KG1 (cell line): Measurements from ENCODE around the gene ZNF154.

Experiments used
- DNase-seq: peaks from one replicate; lab custom pipeline; 2025; lab: John Stamatoyannopoulos, UW

The ZNF154 gene

DNA sequence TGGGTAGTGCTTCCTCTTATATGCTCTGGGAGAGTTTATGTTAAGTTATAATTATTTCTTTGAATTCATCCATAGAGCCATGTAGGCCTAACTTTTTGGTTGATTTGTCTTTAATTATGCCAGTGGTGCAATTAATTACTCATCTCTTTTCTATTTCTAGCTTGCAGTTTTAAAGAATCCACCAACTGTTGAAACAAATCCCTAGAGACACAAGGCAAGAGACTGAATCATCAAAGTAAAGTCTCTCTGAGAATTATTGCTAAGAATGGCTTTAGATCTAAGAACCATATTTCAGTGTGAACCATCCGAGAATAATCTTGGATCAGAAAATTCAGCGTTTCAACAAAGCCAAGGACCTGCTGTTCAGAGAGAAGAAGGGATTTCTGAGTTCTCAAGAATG is 33.1 kb downstream of the ZNF154 start:
- DNase-seq, result no peak

DNA sequence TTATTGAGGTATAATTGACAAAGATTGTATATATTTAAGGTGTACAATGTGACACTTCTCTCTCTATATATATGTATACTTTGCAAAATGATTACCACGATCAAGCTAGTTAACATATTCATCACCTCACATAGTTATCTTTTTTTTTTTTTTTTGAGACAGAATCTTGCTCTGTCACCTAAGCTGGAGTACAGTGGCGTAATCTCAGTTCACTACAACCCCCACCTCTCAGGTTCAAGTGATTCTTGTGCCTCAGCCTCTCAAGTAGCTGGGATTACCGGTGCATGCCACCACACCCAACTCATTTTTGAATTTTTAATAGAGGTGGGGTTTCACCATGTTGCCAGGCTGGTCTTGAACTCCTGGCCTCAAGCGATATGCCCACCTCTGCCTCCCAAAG is 36.5 kb downstream of the ZNF154 start:
- DNase-seq, result no peak

DNA sequence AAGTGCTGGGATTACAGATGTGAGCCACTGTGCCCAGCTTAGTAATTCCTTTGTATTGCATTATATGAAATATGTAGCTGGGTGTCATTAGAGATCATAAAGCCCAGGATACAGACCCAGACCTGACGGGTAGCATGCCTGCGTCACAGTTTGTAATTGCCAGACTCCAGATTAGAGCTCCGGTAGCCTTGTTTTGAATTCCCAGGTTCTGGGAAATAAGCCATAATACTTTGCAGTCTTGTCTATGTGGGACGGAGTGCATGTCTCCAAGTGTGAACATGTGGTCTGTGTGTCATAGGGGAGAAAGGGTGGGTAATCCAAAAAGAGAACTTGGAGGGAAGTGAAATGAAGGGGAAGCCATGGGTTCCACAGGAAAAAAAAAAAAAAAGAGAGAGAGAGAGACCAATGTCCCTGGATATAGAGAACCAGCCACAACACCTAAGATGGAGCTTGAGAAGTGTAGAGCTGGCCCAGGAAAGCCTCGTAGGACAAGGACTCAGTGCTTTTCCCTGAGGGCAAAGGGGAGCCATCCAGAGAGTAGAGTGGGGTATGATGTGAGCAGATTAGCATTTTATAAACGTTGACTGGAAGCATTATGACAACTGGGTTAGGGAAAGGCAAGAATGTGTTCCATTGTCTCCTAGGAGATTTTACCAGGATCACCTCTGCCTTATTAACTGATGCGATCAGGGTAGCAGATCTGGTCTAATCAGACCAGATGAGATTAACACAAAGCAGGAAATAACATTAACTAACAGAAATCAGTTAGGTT is 37.7 kb downstream of the ZNF154 start:
- DNase-seq, result no peak

DNA sequence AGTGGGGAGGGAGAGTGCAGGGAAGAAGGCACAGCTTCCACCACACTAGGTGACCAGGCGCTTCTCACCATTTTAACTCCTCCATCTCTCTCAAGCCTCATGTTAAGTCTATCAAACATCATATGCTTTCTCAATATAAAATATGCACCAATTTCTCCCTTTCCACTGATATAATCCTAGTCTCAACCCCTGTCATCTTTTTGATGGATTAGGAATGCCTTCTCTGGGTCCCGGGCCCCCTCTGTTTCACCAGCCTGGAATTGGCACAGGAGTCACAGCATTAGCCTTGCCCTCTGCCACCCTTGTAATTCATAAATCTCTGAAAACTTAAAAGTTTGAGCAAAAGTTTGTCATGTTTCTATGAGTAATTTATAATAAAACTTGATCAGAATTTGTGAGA is 40.4 kb downstream of the ZNF154 start, which contains the start of gene ZSCAN4:
ZSCAN4 (plus strand) TSS at position 301 of the 400 bp plus-strand sequence. CDS start 7,211 bp downstream, outside the sequence.
- DNase-seq, result no peak

DNA sequence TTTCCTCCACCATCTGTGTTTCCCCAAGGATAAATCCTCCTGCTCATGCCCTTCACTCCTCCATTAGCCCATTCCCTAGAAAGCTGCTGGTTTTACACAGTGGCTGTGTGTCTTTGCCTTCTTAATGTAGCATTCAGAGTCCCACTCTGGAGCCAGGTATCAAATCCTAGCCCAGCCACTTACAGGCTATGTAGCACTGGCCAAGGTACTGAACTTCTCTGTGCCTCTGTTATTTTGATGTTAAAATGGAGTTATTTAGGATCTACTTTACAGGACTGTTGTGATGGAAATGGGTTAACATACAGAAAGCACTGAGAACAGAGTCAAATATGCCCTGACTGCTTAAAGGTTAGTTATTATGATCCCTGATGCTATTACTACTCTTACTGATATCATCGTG is 41.8 kb downstream of the ZNF154 start:
- DNase-seq, result no peak

DNA sequence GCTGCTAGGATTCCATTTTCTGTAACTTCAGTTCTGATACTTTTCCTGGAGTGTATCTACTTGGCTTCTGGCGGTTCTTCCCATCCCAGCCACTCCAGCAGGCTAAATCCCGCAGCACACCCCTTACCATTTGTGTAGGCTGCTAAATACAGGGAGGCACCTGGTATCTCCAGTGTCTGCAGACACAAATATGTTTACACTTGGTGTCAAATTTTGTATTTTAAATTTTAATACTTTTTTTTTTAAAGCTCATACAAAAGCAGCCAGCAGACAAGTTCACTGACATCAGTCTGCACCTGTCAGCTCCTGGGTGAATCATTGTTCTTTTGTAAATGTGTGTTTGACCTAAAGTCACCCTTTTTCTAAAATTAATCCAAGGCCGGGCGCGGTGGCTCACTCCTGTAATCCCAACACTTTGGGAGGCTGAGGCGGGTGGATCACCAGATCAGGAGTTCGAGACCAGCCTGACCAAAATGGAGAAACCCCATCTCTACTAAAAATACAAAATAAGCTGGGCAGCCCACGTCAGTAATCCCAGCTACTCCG is 43.7 kb downstream of the ZNF154 start:
- no peak for DNase-seq

DNA sequence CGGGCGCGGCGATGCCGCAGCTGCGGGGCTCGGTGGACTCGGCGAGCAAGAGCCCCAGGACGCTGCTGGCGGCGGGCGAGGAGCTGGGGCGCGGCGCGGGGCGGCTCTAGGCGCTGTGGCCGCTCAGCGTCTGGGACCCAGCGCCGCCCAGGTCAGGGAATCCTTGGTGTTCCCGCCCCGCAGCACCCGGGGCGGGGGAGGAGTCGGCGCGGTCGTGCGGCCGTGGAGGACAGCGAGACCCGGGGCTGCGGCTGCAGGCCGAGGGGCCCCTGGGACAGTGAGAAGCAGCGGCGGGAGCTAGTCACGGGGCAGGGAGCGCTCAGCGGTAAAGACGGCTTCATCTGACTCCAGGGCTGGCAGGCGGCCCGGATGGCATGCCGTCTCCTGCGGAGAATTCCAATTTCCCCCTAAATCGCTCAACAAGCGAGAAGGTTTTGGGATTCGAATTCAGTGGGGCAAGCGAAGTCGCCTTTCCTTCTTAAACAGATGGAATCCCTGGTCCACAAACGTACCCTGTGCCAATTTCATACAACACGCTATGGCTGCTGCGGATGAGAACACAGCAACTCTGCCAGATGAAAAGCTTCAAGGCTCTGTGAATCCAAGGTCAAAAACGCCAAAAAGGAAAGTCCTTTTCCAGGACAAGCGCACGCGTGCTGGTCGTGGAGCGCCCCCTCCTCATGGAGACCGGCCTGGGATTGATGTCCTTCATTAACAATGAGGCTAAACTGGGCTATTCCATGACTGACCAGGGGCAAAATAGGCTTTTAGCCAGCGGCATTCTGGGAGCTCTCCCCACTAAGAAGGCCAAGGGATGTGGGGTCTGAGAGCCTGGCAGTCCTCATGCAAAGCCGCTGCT is 44.5 kb downstream of the ZNF154 start:
- DNase-seq, result no peak

DNA sequence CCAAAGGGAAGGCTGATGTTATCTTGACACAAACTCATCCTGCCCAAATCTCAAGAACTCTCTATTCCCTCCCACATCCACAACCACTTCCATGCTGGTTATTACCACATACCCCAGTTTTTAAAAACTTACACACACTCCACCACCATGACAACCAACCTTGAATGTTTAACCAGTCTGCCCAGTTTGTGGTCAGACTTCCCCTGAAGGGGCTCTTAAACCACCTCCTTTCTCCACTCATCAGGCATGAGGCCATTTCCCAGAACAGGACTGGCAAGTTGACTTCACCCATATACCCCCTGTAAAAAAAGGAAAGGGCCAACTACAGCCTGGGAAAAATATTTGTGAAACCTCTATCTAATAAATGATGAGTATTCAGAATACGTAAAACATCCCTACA is 52.7 kb downstream of the ZNF154 start:
- no peak for DNase-seq

DNA sequence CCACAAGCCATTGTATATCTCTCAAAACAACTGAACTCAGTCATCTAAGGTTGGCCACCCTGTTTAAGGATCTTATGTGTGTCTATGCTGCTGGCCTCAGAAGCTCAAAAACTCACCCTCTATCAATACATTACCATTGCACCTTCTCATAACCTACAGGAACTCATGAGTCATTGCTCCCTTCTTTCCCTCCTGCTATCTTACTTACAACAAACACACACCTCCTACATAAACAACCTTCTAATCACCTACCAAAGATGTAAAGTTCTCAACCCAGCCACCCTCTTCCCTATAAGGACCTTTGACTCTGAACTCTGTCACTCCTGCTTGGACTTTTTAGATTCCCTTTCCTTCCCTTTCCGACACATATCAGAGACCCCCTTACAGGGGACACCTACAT is 53.6 kb downstream of the ZNF154 start:
- no peak for DNase-seq

DNA sequence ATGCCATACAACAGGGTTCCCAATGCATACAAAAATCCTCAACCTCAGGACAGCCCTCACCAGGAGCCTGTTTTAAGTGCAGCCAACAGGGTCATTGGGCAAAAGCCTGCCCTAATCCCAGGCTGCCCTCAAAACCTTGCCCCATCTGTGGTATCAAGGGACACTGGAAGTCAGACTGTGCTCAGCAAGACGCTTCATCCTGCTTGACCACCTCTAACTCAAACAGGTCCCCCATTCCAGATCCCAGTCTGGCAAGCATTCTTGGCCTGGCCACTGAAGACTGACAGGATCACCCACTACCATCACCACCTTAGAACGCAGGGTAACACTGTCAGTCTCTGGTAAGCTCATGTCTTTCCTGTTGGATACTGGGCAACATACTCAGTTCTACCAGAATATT is 55.3 kb downstream of the ZNF154 start:
- DNase-seq, result no peak

DNA sequence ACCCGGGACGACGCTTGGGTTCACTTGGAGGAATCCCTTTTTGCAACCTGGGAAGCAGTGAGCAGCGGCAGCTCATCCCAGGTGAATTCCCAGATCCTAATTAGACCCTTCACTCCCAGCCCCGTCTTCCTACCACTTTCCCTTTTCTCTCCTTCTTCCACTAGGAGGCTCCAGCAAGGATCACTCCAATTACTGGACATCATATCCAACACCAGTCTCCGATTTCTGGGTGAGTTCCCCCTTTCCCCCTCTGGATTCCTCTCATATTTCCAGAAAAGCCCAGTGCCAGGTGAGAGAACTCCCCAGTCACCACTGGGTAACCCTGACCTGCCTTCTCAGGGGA is 57.4 kb downstream of the ZNF154 start:
- DNase-seq, result no peak

DNA sequence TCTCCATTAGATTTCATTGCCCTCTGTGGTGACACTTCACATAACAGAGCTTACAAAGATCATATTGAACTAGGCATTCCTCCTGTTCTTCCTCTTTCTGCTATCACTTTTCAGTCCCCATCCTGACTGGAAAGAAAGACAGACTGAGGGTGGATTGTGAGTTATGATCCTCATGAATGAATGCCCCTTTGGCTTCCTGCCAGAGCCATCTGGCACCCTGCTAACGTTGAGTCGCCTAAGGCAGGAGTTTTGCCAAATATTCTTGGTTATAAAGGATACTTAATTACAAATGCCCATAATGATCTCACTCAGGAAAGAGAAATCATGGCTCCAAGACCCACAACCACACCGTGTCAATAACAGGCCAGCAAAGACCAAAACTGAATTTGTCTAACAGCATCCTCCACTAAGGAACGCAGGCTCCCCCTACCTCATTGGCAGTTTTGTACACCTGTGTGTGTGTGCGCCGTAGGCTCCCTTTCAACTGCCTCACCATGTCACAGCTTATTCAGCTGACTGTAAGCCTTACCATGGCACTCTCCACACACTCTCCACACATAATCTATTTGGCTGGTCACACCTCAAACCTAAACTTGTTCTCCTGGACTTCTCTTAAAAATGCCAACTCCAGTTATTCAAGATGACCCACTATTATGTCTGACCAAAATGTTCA is 60.5 kb downstream of the ZNF154 start:
- no peak for DNase-seq
